ENCODE data around the gene REG3G.

Gene REG3G

DNA sequence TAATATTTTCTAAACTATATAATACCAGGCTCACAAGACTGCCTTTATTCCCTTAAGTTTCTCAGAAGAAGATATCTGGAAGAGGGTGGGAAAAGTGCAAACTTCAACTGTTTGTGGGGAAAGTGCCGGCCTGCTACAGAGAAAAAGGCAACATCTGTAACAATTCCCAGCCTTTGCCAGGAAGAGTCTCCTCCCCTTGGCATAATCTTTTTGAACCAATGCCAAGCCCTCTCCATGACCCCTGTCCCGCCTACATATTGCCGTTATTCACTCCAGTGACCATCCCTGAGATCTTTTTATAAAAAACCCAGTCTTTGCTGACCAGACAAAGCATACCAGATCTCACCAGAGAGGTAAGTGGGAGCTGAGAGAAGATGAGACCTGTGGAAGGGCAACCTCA lies at the start of gene REG3G:
Gene REG3G, plus strand, starts transcription at position 282 of the 400 bp plus-strand sequence. CDS start 392 bp downstream, outside the sequence.
- DNase-seq, result no peak

DNA sequence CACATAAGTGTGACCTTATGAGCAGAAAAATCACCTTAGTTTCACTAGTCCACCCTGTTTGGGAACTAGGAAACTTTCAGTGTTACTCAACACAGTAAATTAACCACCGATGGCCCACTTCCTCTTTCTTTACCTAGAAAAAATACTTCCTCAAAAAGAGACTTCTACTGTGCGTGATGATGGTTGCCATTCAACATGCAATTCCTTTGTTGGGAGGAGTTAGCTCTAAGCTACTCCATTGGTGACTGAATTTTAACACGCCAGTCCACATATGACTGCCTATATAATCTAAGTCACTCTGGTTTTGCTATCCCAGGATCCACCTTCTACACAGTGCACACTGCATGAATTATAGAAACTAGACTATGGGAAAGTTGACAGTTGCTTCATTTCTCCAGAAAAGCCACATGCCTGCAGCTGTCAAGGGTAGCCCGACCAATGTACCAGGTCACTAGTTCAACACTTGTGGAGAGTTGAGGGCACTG lies 47.8 kb upstream of the REG3G start:
- no peak for DNase-seq

DNA sequence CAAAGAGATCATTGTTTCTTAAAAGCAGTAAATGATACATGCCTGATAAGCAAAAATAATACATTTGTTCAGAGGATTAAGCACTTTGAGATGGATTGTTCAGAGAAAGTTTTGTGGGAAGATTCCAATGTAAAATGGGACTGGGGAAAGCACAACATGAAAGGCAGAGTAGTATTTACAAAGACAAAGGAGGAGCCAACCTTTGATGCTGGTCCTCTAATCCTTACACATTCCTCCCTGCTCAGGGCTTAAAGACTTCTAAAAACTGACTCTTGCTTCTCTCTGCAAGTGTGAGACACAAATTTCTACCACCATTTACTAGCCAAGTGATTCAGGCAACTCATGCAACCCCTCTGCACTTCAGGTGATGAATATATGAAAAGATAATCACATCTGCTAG lies 47.2 kb upstream of the REG3G start:
- DNase-seq, result no peak

DNA sequence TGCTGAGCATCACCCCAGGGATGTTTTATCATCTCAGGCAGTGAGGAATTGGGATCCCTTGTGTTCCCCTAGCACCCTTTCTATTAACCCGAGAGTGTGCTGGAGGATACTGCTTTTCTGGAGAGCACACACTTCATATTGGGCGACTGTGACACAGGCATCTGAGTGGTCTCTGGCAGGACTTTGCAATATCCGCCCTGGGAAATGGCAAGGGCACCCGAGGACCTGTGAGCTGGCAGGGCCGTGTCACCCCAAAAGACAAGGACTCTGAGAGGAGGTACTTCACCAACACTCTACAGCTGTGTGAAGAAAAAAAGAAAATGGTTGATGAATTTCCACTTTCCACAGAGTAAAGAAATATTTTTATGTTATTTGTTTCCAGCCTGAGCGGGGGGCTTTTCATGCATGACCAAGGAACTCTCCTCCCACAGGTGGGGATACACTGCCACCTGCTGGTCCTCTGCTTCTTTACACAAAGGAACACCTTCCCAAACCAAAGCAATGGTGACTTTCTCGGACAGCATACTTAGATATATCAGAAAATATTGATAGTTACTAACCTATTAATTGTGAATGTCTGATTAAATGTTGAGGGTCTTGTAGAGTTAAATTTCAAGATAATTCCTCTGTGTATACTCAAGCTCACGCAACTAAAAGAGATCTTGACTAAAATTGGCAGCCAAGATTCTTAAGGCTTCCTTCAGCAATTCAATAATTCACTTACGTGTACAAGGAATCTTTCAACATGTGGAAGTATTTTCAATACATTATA lies 45.9 kb upstream of the REG3G start:
- no peak for DNase-seq

DNA sequence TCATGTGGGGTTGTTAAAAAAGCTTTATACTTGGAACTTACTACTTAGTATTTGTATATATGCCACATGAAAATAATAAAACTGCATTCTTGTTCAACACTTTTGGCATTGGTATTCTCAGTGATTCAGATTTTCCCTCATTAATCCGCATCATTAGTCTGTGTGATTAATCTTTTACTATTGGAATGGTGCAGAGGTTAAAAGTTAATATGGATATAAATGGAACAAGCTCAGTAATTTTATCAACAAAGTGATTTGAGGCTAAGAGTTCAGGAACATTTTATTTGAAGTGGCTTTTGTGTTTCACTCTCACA lies 45.4 kb upstream of the REG3G start:
- DNase-seq, result no peak

DNA sequence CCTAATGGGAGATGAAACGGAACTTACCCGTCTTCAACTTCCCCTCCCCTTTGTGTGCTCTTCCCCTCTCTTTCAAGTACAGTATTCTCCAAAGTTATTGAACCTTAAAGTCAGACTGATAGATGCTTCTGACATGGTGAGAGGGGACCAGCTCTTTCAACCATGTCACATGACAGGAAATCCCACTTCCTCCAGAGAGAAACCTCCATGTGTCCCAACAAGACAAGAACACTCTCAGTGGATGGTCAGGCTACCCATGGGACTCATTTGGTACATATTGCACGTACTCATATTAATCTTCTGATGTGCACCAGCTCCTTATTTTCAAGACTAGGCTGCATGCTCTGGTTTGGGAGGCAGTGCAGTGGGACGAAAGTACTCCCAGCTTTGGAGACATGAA lies 44.6 kb upstream of the REG3G start:
- no peak for DNase-seq

DNA sequence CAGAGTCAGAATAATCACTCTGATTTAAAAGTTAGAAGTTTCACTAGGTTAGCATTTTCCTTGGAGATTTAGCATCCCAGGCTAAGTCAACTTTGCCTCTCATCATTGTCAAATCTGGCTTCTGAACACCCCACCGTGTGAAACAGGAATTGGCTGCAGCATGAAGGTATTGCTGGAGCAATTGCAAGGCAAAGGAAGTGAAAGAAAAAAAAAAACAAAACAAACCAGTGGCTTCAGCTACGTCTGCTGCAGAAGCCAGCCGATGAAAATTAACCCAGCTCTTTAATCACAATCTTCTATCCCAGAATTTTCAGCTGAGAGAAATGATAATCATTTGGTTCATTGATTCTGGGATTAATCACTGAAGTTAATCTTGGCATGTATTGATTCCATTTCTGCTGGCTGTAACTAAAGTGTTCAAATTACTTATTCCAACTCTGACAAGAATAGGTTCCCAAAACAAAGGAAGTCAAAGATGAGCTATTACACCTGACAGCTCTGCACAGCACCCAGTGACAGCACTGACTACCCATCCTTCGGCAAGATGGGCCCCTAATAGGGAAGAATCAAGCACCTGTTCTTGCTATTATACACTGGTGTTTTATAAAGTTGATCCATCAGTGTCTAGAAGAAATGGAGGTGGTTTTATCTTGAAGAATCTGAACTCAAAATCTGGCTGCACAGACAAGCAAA lies 42.7 kb upstream of the REG3G start:
- no peak for DNase-seq

DNA sequence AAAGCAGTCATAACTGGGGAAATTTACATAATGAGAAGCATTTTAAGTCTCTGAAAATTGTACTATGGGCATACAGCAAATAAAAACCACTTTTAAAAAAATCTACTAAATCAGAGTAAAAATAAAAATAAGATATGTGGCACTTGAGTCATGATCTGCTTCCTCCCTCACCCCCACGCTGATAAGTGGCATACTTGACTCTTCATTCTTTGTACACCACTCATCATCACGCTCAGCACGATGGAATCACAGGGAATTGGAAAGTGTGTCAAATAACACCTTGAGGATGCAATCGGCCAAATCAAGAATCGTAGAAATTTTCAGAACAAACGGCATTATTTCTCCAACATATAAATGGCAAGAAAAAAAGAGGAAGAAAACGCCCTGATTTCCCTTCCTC lies 41.1 kb upstream of the REG3G start:
- no peak for DNase-seq

DNA sequence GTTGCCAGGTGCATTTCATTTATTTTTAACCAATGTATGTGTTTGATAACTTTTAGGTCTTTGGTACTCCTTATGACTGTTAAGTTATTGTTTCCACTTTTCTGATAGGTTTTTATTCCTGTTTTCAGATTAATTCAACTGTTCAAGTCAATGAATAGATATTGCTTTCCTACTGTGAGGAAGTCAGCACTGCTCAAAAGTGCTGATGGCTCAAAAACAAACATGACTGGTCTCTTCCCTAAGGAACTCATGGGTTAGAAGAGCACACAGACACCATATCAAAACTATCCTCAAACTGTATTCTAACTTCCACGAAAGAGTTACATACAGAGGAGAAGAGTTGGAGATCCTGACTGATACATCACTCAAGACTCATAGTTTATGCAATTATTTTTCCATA lies 39.9 kb upstream of the REG3G start:
- DNase-seq, result no peak

DNA sequence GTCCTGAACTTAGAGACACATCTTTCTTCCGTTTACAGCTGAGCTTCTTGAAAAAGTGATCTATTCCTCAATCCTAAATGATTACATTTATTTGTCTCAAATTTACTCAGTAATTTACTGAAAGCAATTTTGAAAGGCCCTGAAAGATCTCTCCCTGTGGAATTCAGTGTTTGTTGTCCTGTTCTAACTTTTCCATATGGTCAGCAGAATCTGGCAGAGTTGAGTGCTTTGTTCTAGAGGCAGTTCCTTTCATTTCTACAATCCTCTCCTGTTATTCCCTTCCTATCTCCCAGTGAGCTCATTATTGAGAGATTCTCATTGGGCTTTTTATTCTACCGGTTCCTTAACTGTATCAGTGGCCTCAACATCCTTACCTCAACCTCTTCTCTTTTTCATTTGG lies 36.5 kb upstream of the REG3G start:
- DNase-seq, result no peak

DNA sequence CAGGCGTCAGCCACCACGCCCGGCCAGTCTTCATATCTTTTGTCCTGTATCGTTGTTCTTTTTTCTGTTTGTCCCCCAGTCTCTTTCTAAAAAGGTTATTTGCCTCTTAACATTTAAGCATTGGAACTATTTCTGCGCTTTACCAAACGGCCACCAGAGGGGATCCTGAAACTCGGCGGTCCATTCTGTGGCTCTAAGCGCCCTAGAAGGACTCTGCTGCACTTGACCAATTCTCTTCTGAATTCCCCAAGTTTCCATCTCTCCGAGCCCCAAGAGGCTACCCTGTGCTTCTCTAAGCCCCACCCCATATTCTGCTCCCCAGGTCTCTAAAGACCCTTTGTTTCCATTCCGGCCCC lies 33.1 kb upstream of the REG3G start:
- no peak for DNase-seq

DNA sequence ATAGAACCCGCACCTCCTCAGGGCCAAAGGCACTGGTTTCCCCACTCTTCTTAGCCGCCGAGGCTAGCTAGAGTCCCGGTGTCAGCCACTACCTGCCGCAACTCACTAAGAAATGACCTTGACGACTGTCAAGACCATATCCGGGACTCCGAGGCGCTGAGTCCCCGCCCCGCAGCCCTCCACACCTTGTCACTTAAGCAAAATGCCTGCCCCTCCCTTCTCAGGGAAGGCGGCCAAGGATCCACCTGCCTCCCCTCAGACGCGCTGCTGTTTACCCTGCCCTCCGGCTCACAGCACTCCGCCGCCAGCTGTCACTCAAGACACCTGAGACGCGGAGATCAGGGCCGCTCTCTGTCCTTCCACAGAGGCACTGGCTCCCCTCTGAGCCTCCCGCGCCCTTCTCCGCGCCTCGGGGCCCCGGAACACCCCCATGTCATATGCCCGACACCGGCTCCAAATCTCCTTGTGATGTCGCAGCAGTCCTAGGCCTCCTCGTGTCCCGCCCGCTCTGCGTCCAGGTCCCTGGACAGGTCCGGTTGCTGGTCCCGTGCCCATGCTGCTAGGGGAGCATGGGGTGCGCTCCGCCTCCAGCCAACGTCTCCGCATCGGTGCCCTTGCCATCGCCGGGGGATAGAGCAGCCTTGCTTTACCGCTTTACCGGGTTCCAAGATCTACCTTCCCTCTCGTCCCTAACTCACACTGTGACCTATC lies 32.5 kb upstream of the REG3G start:
- no peak for DNase-seq

DNA sequence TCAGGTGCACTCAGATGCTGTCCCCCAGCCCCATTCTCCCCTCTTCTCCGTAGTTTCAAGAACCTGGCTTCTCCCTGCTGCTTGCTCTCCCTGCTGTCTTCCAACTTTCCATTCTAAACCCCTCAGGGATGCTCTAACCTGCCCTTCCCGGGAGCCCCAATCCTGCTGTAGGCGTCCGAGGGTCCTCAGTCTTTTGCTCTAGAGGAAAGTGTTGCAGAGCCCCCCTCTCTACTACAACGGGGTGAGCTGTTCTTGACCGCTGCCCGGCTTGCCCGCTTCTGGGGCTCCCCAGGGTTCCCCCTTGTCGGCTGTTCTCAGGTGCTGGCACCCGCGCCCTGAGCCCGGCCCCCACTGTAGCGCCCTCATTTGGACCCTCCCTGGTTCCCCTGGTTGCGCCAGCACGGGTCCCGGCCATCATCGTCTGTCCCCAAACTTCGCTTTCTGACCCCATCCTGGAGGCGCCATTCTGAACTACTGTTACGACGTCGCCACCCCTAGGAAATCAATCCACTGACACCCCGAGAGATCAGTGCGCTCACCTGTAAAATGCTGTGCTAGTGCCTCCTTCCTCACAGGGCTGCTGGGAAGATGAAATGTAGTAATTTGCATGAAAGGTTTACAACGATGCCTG lies 31.9 kb upstream of the REG3G start:
- DNase-seq, result no peak

DNA sequence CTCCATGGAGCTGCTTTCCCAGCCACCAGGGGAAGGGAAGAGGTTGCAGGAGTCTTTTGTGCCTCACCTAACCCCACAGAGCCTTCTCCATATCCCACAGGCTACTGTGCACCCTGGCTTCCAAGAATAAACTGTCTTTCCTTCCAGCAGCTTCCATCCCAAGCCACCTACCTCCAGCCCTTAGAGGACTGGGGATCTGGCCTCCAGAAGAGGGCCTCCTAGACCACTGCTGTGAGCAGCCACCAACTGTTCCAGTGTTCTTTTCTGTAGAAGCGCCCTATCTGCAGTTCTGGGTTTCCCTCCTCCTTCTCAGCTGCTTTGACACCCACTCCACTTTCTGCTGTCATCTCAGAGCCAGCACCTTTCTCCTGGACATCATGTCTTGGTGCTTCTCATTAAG lies 30.7 kb upstream of the REG3G start:
- no peak for DNase-seq

DNA sequence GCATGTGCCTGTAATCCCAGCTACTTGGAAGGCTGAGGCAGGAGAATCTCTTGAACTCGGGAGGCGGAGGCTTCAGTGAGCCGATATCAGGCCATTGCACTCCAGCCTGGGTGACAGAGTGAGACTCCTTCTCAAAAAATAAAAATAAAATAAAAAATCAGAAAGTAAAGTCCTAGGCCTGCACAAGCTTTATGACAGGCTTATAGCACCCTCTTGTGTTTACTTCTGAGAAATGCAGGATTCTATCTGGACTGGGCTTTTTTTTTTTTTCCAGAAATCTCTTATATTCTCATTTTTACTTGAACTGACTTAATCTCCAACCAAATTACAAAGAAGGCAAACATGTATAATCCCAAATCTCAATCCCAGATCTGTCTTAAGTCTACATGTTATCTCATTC lies 26.1 kb upstream of the REG3G start:
- DNase-seq, result no peak

DNA sequence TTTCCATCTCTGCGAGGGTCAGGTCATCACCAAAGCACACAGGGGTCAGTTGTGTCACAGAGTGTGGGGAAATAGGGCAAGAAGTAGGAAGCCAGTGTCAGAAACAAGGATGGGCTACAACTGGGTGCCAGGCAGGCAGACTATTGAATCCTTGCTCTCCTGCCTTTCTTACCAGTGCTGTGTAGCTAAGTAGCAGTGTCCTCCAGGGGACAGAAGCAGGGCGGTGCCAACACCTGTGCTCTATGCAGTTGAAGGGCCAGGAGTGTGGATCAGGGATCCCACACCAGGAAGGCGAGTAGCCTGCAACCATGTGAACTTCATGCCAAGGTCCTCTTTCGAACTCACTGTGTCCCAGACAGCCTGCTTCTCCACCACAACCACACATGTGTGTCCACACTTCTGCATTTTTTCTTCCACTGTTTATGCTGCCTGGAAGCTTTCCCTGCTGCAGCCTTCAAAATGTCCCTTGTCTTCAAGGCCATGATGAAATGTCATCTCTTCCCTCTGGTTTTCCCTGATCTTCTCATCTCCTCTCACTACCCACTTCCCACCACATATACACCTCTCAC lies 25.4 kb upstream of the REG3G start:
- DNase-seq, result no peak

DNA sequence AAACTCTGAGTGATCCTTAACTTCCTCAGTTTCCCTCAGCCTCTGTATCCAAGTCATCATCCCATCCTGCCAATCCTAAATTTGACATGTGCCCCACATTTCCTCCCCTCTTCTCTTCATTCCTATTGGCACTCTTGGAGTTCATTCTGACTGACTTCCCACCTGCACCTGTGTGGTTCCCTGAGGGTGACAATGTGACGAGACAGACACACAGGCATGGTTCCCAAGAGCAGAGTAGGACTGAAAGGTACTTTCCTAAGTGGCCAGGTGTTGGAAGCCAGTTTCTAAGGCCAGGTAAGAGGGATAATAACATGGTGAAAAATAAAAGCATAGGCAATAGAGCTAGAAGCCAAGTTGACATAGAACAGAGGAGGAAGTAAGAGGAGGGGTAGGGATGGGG lies 24.2 kb upstream of the REG3G start:
- DNase-seq, result no peak

DNA sequence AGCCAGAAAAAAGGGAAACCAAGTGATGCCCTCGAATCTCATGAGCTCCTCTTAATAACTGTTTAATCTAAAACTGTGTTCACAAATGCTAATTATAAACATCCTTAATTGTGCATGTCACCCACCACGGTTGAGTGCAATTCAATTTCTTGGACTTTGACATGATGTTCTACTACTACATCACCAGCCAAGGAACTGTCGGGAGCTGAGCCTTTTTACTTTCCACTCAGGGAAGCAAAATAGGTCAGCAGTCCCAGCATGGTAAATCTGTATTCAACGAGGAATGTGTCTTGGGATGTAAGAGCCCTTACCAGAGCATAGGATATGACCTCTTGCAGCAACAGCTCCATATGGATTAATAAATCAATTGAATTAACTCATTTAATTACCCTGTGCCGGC lies 20.8 kb upstream of the REG3G start:
- no peak for DNase-seq

DNA sequence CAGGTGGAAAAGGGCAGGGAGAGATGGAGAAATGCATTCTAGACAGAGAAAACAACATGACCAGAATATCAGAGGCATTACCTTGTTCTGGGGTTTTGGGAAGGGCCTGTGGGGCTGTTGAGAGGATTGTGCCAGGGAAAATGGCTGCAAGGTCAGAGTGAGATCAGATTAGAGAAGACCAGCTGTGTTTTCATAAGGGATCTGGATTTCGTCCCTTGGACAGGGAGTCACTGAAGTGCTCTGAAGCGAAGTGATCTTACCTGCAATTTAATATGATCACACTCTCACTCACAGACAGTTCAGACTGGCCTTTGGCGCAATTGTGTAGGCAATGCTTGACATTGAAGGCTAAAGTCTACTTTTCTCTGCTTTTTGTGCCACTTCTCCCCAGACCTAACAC lies 20.3 kb upstream of the REG3G start:
- no peak for DNase-seq

DNA sequence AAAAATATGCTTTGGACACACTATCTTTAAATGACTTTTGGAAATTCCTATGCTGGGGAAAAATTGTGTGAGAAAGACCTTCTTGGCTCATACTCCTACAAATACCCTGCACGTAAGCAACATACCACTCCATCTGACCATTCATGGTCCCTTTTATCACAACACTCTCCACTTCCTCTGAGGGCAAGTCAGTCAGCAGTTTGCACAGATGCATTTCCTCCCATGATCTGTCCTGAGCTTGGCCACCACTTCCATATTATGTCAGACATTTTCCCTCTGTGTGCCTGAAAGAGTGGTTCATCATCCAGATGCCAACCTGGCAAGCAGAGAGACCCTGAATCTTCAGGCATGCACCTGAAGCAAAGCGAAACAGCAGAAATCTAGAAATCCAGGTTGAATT lies 16.1 kb upstream of the REG3G start:
- DNase-seq, result no peak

DNA sequence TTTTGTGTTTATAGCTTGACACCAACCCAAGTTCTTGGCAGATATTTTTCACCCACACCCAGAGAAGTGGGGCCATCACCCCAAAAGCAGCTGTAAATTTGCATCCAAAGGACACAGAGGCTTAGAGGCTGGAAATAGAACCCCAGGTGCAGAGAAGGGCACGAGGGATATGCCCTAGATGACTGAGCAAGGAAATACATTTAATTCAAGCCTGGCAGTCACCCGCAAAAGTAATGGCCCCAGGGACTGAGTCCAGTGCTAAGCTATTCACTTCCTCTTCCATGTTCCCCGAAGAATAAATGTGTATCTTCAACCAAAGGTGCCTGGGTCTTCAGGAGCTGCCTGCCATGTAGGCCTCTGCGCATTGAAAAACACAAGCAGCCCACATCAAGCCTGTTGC lies 14.0 kb upstream of the REG3G start:
- no peak for DNase-seq

DNA sequence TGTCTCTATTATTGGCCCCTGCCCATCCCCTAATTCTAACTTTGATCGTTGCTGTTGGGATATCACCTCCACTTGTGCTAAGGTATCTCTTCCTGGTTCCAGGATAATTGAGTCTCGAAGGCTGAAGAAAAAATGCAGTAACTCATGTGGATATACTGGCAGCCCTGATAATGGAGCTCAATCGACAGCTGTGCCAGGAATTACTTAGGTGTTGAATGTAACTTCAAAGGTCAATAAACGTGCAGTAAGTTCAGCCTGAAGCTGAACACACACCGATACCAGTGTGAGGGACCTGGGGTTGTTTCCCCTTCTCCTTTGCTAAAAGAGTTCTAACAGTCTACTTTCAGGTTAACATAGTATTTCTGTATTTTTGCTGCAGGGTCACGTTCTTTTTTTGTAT lies 11.9 kb upstream of the REG3G start:
- no peak for DNase-seq

DNA sequence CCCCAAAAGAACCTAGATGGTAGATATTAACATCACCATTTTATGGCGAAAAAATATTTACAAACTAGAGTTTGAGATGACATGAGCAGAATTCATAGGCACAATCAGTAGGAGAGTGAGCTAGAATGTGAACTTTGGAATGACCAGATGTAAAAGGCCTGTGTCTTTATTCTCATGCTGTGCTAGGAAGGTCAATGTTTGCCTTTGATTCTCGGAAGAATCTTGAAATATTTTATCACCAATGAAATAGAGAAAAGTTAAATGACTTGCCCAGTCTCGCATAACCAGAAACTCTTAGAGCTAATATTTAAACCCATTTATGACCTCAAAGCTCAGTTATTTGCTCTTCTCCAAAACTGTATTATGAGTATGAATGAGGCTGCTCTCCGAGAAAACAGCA lies 9.2 kb upstream of the REG3G start:
- DNase-seq, result no peak

DNA sequence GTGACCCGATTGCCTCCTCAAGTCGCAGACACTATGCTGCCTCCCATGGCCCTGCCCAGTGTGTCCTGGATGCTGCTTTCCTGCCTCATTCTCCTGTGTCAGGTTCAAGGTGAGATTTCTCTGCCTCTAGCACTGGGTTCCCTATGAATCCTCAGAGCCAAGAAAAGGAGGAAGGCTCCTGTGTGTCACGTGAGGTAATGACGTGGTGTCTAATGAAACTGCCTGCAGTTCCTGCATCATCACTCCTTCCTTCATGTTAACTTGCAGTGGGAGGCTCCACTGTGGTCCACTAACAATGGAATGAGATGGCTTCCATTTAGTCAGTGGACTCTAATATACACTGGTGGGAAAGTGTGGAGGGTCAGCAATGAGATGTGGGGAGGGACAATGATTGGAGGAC lies 559 bp downstream of the REG3G start:
- DNase-seq, result no peak

Data from DMS153 (cell line).